Measurements from ENCODE around the gene PIWIL1. TPM values are rescaled to one million over a fixed set of nuclear protein-coding genes. Genes with fewer than 3 reads are reported as not detected.

PIWIL1 gene
- total RNA-seq, result not detected in 2 replicates

GRCh38 chr12:130337488-130338303, at the start of gene PIWIL1:
Gene PIWIL1 (plus strand): TSS chr12:130337887. CDS start chr12:130342592, 4,705 bp downstream.

Other genes with a start within 250 kb of the PIWIL1 start
- gene FZD10, start 175.4 kb upstream of the PIWIL1 start, total RNA-seq, result 0.49 and 0.51 TPM in 2 replicates